Liver (tissue), 2 donors: ENCODE results near the gene ITGB1.

Experiments used
- MAX ChIP-seq: IDR thresholded peaks from 2 replicates; pipeline ENCODE4 v1.6.1; 2016; ENCODE audit warnings: antibody characterized with exemption
- TF ChIP-seq, protein P1 (sequence below): fragments of 150-350 bp; IDR thresholded peaks from 2 replicates; pipeline ENCODE4 v1.5.1; 2017; ENCODE audit warnings: improper control_type of control experiment, low read depth, low read length; ENCODE audit not compliant: missing input control
- donor health status: healthy.

- TF ChIP-seq, protein P1, sequence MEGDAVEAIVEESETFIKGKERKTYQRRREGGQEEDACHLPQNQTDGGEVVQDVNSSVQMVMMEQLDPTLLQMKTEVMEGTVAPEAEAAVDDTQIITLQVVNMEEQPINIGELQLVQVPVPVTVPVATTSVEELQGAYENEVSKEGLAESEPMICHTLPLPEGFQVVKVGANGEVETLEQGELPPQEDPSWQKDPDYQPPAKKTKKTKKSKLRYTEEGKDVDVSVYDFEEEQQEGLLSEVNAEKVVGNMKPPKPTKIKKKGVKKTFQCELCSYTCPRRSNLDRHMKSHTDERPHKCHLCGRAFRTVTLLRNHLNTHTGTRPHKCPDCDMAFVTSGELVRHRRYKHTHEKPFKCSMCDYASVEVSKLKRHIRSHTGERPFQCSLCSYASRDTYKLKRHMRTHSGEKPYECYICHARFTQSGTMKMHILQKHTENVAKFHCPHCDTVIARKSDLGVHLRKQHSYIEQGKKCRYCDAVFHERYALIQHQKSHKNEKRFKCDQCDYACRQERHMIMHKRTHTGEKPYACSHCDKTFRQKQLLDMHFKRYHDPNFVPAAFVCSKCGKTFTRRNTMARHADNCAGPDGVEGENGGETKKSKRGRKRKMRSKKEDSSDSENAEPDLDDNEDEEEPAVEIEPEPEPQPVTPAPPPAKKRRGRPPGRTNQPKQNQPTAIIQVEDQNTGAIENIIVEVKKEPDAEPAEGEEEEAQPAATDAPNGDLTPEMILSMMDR: no peak
- no peak for TF ChIP-seq MAX
These were observed 51.4 kb downstream of the ITGB1 start for GRCh38 chr10:32906595-32906994.
